Tibial nerve (tissue), 4 donors: ENCODE measurements around the gene NUBP1. TPM values are rescaled to one million over a fixed set of nuclear protein-coding genes. Genes with fewer than 3 reads are reported as not detected.
A peak's percentile ranks its signal among the peaks of the same experiment; 100 is the strongest.

Source experiments
- DNase-seq, 2 donors: peaks; one replicate each; pipeline ENCODE4 v3.0.0-alpha.2; 2019; ENCODE audit warnings: low spot score in 2 of 2
- H3K27ac ChIP-seq, 4 donors: fragments of 200-600 bp; sonication (generic) in 3 of 4; one replicate each; pipeline ENCODE4 v1.5.1; 2017 to 2019; ENCODE audit warnings: mild to moderate bottlenecking in 1 of 4
- H3K27me3 ChIP-seq, 2 donors: fragments of 200-600 bp; sonication (generic) in 1 of 2; one replicate each; pipeline versions ENCODE4 v1.5.1 to v1.6.0; 2017 to 2019
- H3K36me3 ChIP-seq, 3 donors: fragments of 200-600 bp; sonication (generic); one replicate each; pipeline ENCODE4 v1.5.1; 2018 to 2019
- H3K4me1 ChIP-seq, 4 donors: fragments of 200-600 bp; sonication (generic) in 3 of 4; one replicate each; pipeline ENCODE4 v1.5.1; 2017 to 2019
- H3K4me3 ChIP-seq, 4 donors: fragments of 200-600 bp; sonication (generic) in 3 of 4; one replicate each; pipeline ENCODE4 v1.5.1; 2017 to 2019; ENCODE audit warnings: mild to moderate bottlenecking in 1 of 4, moderate library complexity in 1 of 4
- H3K9me3 ChIP-seq, 4 donors: fragments of 200-600 bp; sonication (generic) in 3 of 4; one replicate each; pipeline ENCODE4 v1.5.1; 2017 to 2019
- CTCF ChIP-seq, 5 experiments: fragments of 200-600 bp in 3 of 5; fragments of 450-650 bp in 2 of 5; sonication (generic) in 3 of 5; IDR thresholded peaks; one replicate each; pipeline ENCODE4 v1.5.1; 2016 to 2019; ENCODE audit warnings: antibody characterized with exemption in 5 of 5, mild to moderate bottlenecking in 3 of 5, moderate library complexity in 2 of 5
- EP300 ChIP-seq, 2 donors: sonication (generic); formaldehyde crosslinking; IDR thresholded peaks; one replicate each; pipeline ENCODE4 v1.6.1; 2017; ENCODE audit warnings: antibody characterized with exemption in 2 of 2, mild to moderate bottlenecking in 1 of 2
- POLR2A ChIP-seq, 2 donors: fragments of 450-650 bp; IDR thresholded peaks; one replicate each; pipeline ENCODE4 v1.6.1; 2017; ENCODE audit warnings: antibody characterized with exemption in 2 of 2, mild to moderate bottlenecking in 2 of 2, moderate library complexity in 2 of 2
- WGBS, 2 donors: methylation state at CpG; one replicate each; pipeline ENCODE4 v1.1.5; 2018; 5-methylcytosine and 5-hydroxymethylcytosine counted together
- total RNA-seq, 4 donors: library from RNA; depleted of rRNA; stranded (reverse); fragments of >200 nt; gene quantifications; one replicate each; pipeline ENCODE4 v1.1.0, GENCODE V29; 2016

NUBP1 gene
- total RNA-seq, 4 donors from 2014 or later, result 13.6 to 20.5 (median 17.2) TPM

GRCh38 chr16:10741844-10742243 lies 1.8 kb upstream of the NUBP1 start:
- DNase-seq, result no peak
- TF ChIP-seq POLR2A (IDR thresholded peaks at IDR 0.05) (no peak), EP300 (IDR thresholded peaks at IDR 0.05) (no peak), CTCF (IDR thresholded peaks at IDR 0.05) (no peak)
- WGBS, 2 donors, result 73 to 76% methylated on average over 4 of the region's 4 CpGs
- no peaks in the 10 kb centered on the region for H3K27me3 ChIP-seq
- H3K9me3 ChIP-seq, result no peaks in the 10 kb centered on the region
- H3K36me3 ChIP-seq, result peaks cover 0 to under 1% (median 0%) of the 10 kb centered on the region in 3 donors
- peaks cover 0 to 41% (median 27%) of the 10 kb centered on the region in 4 donors for H3K4me1 ChIP-seq
- no peak overlapping the region for H3K4me3 ChIP-seq
- no peak overlapping the region for H3K27ac ChIP-seq

GRCh38 chr16:10743227-10743609 lies 424 bp upstream of the NUBP1 start:
- Histone ChIP-seq H3K27ac (peak overlapping the region; percentile 93 to 98 (median 97)), H3K9me3 (no peaks in the 10 kb centered on the region), H3K4me3 (peak overlapping the region in 3 of 4 donors; percentile 61 to 77 (median 76)), H3K4me1 (peaks cover 0 to 27% (median 17%) of the 10 kb centered on the region in 4 donors), H3K36me3 (peaks cover 0 to 15% (median 0%) of the 10 kb centered on the region in 3 donors), H3K27me3 (no peaks in the 10 kb centered on the region)
- 28 to 33% methylated on average over 5 of the region's 5 CpGs for WGBS, 2 donors
- TF ChIP-seq POLR2A (IDR thresholded peaks at IDR 0.05), result no peak
- DNase-seq, result no peak

GRCh38 chr16:10744370-10745030 lies 858 bp downstream of the NUBP1 start:
- peaks cover 0 to 26% (median 0%) of the 10 kb centered on the region in 3 donors for H3K36me3 ChIP-seq
- peak overlapping the region; percentile 43 to 77 (median 68) for H3K4me3 ChIP-seq
- peaks cover 0 to 18% (median 11%) of the 10 kb centered on the region in 4 donors for H3K4me1 ChIP-seq
- peak overlapping the region; percentile 93 to 98 (median 97) for H3K27ac ChIP-seq
- H3K9me3 ChIP-seq, result no peaks in the 10 kb centered on the region
- no peaks in the 10 kb centered on the region for H3K27me3 ChIP-seq
- DNase-seq, result no peak
- TF ChIP-seq POLR2A (IDR thresholded peaks at IDR 0.05), result peak in 1 of 2 donors; percentile 43
- no peak for TF ChIP-seq EP300 (IDR thresholded peaks at IDR 0.05)
- WGBS, 2 donors, result 38 to 41% methylated on average over 17 of the region's 17 CpGs

GRCh38 chr16:10745841-10746240 lies 2.2 kb downstream of the NUBP1 start:
- Histone ChIP-seq H3K4me1 (peaks cover 0 to 18% (median 9%) of the 10 kb centered on the region in 4 donors), H3K36me3 (peaks cover 0 to 39% (median 0%) of the 10 kb centered on the region in 3 donors), H3K4me3 (no peak overlapping the region), H3K27me3 (no peaks in the 10 kb centered on the region), H3K9me3 (no peaks in the 10 kb centered on the region), H3K27ac (no peak overlapping the region)
- no peak for DNase-seq
- 69 to 70% methylated on average over 2 of the region's 2 CpGs for WGBS, 2 donors
- TF ChIP-seq POLR2A (IDR thresholded peaks at IDR 0.05), result no peak
- no peak for TF ChIP-seq CTCF (IDR thresholded peaks at IDR 0.05)
- no peak for TF ChIP-seq EP300 (IDR thresholded peaks at IDR 0.05)

- no peak for DNase-seq
- Histone ChIP-seq H3K4me3 (no peak overlapping the region), H3K4me1 (peaks cover 0 to 5% (median 2%) of the 10 kb centered on the region in 4 donors), H3K36me3 (peaks cover 0 to 89% (median 4%) of the 10 kb centered on the region in 3 donors), H3K27ac (peak overlapping the region in 1 of 4 donors; percentile 27), H3K27me3 (no peaks in the 10 kb centered on the region), H3K9me3 (no peaks in the 10 kb centered on the region)
- TF ChIP-seq CTCF (IDR thresholded peaks at IDR 0.05) (no peak), POLR2A (IDR thresholded peaks at IDR 0.05) (no peak)
- 82% methylated on average over 11 of the region's 11 CpGs for WGBS, 2 donors
Measured at GRCh38 chr16:10750793-10751192, 7.2 kb downstream of the NUBP1 start.

DNA sequence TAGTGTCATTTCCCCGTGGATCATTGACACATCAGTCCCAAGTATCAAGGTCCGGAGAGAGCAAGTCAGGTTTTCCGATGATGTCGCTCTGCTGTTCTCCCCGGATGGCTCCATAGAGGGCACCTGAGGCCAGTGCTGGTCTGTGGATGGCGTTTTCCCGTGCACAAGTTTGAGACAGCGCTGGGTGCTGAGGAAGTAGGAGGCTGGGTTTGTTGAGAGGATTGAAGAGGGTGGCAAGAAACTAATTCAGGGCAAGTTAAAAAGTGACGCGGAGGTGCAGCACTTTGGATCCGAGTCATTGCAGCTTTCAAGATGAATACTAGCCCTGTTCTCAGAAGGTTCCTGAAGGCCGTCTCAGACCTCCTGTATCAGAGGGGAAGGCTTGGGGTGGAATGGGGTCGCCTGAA lies 7.7 kb downstream of the NUBP1 start:
- TF ChIP-seq POLR2A (IDR thresholded peaks at IDR 0.05) (no peak), CTCF (IDR thresholded peaks at IDR 0.05) (no peak), EP300 (IDR thresholded peaks at IDR 0.05) (no peak)
- Histone ChIP-seq H3K4me1 (peaks cover 0 to 5% (median 2%) of the 10 kb centered on the region in 4 donors), H3K27ac (peak overlapping the region in 2 of 4 donors; percentile 27 to 34), H3K4me3 (no peak overlapping the region), H3K36me3 (peaks cover 0 to 94% (median 4%) of the 10 kb centered on the region in 3 donors), H3K9me3 (no peaks in the 10 kb centered on the region), H3K27me3 (no peaks in the 10 kb centered on the region)
- WGBS, 2 donors, result 74 to 77% methylated on average over 13 of the region's 13 CpGs
- no peak for DNase-seq
